Measurements from ENCODE around the gene IGF2BP2. TPM values are rescaled to one million over a fixed set of nuclear protein-coding genes. Genes with fewer than 3 reads are reported as not detected.
A peak's percentile ranks its signal among the peaks of the same experiment; 100 is the strongest.

Gene IGF2BP2
- total and polyA plus RNA-seq, 8 donors = 3.2 to 17.0 (median 6.6) TPM

DNA sequence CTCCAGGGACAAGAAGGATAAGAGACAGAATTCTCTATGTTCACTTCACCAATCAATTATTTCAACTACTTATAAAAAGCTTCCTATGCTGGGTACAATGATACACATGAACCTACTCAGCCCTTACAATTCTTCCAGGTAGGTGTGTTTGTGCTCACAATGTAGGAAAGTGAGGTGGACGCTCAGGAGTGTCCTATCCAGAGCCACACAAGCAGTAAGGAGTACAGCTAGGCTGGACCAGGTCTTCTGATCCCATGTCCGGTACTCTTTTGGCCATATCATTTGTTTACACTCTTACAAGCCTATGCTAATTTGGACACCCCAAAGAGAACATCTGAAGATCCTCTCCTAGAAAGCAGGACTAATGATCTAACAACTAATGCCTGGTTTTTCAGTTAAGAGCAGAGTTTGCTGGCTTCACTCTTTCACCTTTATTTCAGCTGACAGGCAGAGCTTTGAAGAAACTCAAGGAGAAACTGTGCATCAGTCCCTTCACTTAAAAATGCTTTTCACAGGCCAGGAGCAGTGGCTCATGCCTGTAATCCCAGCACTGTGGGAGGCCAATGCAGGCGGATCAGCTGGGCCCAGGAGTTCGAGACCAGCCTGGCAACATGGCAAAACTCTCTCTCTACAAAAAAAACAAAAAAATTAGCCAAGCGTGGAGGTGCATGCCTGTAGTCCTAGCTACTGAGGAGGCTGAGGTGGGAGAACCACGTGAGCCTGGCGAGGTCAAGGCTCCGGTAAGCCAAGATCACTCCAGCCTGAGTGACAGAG is 27.5 kb downstream of the IGF2BP2 start:
- Histone ChIP-seq H3K36me3 (no peaks in the 10 kb centered on the region), H3K4me1 (peaks cover 0 to 8% (median 0%) of the 10 kb centered on the region in 3 donors), H3K27me3 (no peaks in the 10 kb centered on the region), H3K9me3 (no peaks in the 10 kb centered on the region), H3K27ac (peak overlapping the region in 3 of 4 donors; percentile 12 to 44 (median 36)), H3K4me3 (no peak overlapping the region)
- DNase-seq (no peak), ATAC-seq (peak in 3 of 4 donors; percentile 5 to 27 (median 23)), FAIRE-seq (no peak)
- intact Hi-C loops (cut with DNase I) = no loop called here
- TF ChIP-seq, protein P1, sequence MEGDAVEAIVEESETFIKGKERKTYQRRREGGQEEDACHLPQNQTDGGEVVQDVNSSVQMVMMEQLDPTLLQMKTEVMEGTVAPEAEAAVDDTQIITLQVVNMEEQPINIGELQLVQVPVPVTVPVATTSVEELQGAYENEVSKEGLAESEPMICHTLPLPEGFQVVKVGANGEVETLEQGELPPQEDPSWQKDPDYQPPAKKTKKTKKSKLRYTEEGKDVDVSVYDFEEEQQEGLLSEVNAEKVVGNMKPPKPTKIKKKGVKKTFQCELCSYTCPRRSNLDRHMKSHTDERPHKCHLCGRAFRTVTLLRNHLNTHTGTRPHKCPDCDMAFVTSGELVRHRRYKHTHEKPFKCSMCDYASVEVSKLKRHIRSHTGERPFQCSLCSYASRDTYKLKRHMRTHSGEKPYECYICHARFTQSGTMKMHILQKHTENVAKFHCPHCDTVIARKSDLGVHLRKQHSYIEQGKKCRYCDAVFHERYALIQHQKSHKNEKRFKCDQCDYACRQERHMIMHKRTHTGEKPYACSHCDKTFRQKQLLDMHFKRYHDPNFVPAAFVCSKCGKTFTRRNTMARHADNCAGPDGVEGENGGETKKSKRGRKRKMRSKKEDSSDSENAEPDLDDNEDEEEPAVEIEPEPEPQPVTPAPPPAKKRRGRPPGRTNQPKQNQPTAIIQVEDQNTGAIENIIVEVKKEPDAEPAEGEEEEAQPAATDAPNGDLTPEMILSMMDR (IDR thresholded peaks at IDR 0.05) = no peak
- 61 to 67% methylated on average over 8 of the region's 8 CpGs for WGBS, 2 donors

DNA sequence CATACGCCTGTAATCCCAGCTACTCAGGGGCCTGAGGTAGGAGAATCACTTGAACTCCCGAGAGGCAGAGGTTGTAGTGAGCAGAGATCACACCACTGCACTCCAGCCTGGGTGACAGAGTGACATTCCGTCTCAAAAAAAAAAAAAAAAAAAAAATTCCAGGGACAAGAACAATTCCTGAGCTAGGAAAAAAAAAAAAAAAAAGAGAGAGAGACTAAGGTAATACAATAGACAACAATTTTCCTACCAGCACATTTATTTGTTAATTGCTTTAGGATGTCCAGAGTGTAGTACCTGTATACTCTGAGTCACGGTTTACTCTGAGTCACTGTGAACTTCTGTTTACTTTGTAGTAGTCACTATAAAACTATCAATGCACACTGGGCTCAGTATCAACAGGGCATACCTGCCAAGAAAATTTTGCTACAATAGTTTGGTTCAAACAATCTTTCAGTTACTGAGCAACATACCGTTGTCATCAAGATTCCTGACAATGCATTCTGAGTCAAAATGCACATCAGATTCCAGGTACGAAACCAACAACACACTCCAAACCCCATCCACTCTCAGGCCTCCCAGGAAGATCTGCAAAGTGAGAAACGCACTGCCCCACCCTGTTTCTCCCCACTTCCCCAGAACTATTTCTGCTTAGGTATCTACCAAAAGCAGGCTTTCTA is 28.3 kb downstream of the IGF2BP2 start:
- Histone ChIP-seq H3K9me3 (no peaks in the 10 kb centered on the region), H3K36me3 (no peaks in the 10 kb centered on the region), H3K27me3 (no peaks in the 10 kb centered on the region), H3K27ac (peak overlapping the region in 3 of 4 donors; percentile 12 to 44 (median 36)), H3K4me1 (peaks cover 0 to 8% (median 0%) of the 10 kb centered on the region in 3 donors), H3K4me3 (no peak overlapping the region)
- FAIRE-seq = no peak
- peak; percentile 99 for ATAC-seq
- TF ChIP-seq, protein P1 (IDR thresholded peaks at IDR 0.05) = no peak
- DNase-seq = peak in 4 of 6 donors; percentile 23 to 70 (median 34)
- 21 to 25% methylated on average over 7 of the region's 7 CpGs for WGBS, 2 donors
- intact Hi-C loops (cut with DNase I) = no loop called here

DNA sequence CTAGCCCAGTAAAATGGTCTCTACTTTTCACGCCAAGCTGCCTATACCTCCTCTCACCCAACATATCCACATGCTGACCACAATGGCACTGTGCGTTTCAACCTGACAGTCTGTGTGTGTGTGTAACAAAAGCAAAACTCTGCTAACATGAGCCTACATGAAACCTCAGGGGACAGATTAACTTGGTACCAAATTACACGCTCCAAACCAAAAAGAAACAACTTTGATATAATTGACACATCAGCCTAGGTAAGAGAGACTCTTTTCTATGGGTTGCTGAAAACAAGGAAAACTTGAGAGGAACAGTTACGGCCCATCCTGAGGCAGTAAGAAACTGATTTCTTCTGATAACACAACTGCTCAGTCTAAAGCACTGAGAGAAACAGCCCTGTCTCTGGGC is 31.5 kb downstream of the IGF2BP2 start:
- TF ChIP-seq, protein P1 (IDR thresholded peaks at IDR 0.05) = no peak
- Histone ChIP-seq H3K36me3 (no peaks in the 10 kb centered on the region), H3K27me3 (no peaks in the 10 kb centered on the region), H3K27ac (no peak overlapping the region), H3K4me3 (no peak overlapping the region), H3K9me3 (no peaks in the 10 kb centered on the region), H3K4me1 (peaks cover 0 to 8% (median 0%) of the 10 kb centered on the region in 3 donors)
- WGBS, 2 donors = 96% methylated on average over 4 of the region's 4 CpGs
- intact Hi-C loops (cut with DNase I) = no loop called here
- ATAC-seq = no peak
- FAIRE-seq = no peak
- no peak for DNase-seq

DNA sequence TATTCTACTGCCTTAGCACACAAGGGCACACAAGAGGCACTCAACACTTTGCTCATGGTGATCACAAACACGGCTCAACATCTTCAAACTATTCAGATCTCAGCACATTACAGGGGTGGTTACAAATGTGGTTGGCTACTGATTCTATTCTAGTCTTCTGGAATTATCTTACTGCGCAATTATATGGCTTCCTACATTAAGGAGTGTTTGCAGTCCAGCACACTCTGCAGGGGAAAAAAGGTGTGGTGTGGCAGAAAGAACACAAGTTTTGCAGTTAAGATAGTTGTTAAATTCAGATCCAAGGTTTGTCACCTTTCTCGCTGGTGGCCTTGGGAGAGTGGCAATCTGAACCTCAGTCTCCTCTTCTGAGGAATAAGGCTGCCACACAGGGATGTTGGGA is 31.9 kb downstream of the IGF2BP2 start:
- Histone ChIP-seq H3K27ac (no peak overlapping the region), H3K9me3 (no peaks in the 10 kb centered on the region), H3K27me3 (no peaks in the 10 kb centered on the region), H3K4me1 (peaks cover 0 to 8% (median 0%) of the 10 kb centered on the region in 3 donors), H3K4me3 (no peak overlapping the region), H3K36me3 (no peaks in the 10 kb centered on the region)
- DNase-seq (no peak), ATAC-seq (no peak), FAIRE-seq (no peak)
- TF ChIP-seq, protein P1 (IDR thresholded peaks at IDR 0.05) = no peak
- 88 to 98% methylated on average over 3 of the region's 3 CpGs for WGBS, 2 donors
- intact Hi-C loops (cut with DNase I) = no loop called here
